Fibroblast of skin of right quadriceps (primary cell): Measurements from ENCODE around the gene SH3D21.
A peak's percentile ranks its signal among the peaks of the same experiment; 100 is the strongest.

Experiments used
- DNase-seq: peaks from one replicate; pipeline ENCODE4 v3.0.0-alpha.2; 2013

SH3D21 gene

DNA sequence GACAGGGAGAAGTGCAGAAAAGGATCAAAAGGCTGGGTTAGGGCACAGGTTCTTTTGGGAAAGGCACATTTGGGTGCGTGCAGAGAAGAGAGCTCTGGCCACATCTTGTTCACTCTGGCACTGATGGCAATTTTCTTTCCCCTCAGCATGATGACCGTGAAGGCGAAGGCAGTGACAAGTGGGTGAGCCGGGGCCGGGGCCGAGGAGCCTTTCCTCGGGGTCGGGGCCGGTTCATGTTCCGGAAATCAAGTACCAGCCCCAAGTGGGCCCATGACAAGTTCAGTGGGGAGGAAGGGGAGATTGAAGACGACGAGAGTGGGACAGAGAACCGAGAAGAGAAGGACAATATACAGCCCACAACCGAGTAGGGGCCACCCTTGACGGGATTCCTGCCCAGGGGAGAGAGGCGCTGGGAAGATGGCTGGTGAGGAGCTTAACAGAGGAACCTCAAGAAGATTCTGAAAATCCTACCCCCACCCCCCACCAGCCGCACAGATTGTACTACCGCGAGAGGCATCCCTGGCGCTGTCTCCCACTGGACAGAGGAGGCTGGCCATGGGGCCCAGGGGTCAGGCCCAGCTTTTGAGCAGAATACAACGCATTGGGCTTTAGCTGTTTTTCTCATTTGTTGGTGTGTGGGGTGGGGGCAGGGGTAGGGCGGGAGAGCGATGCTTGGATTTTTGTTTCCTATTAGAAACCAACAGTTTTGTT is 2.4 kb upstream of the SH3D21 start:
- no peak for DNase-seq

GRCh38 chr1:36304521-36304920 is 1.6 kb upstream of the SH3D21 start:
- no peak for DNase-seq

- no peak for DNase-seq
Observed at GRCh38 chr1:36304970-36305914, 926 bp upstream of the SH3D21 start.

- DNase-seq = no peak
Observed at GRCh38 chr1:36305915-36306209, 306 bp upstream of the SH3D21 start.

GRCh38 chr1:36306902-36307456 is 811 bp downstream of the SH3D21 start:
- peak; percentile 91 for DNase-seq

DNA sequence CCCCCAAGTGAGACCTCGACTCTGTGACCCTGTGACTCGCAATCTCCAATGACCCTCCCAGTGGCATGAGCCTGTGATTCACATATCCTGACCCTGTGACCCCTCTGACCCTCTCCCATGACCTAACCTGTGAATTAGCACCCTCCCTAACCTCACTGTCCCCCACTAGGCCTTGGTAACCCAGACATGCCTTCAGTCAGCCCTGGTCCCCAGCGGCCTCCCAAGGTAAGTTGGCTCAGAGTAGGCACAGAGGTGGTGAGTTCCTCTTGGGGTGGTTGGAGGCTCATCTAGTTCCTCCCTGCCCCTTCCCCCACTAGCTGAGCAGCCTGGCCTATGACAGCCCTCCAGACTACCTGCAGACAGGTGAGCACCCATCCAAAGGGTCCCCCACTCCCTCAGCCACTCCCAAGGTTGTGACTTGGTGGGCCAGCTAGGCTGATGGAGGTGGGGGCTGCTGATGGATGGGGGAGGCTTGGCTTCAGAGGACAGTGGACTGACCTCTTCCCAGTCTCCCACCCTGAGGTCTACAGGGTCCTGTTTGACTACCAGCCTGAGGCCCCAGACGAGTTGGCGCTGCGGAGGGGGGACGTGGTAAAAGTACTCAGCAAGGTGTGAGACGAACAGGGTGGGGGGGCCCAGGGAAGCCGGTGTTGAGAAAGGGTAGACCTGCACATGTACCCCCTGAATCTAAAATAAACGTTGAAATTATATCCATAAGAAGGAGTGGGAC is 1.6 kb downstream of the SH3D21 start:
- DNase-seq = no peak

DNA sequence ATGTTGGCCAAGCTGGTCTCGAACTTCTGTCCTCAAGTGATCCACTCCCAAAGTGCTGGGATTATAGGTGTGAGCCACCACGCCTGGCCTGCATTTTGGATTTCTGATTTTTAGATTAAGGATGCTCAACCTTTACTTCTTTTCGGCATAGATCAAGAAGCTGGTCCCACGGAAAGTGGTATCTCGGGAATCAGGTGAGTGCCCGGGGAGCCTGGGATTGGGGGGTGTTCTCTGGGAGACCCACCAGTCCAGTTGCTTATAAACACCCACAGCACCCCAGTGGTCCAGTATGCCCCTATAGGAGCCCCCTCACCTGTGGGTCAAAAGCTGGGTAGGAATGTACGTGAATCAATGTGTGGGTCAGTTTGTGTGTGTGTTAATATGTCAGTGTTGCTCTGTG is 3.2 kb downstream of the SH3D21 start:
- no peak for DNase-seq

DNA sequence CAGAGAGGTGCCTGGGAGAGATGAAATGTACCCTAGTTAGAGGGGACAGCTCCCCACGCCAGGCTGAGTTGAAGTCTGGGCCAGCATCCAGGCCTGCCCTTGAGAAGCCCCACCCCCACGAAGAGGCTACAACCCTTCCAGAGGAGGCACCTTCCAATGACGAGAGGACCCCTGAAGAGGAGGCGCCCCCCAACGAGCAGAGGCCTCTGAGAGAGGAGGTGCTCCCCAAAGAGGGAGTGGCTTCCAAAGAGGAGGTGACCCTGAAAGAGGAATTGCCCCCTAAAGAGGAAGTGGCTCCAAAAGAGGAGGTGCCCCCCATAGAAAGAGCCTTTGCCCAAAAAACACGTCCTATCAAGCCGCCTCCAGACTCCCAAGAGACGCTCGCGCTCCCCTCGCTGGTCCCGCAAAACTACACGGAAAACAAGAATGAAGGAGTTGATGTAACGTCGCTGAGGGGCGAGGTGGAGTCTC is 14.2 kb downstream of the SH3D21 start:
- no peak for DNase-seq

DNA sequence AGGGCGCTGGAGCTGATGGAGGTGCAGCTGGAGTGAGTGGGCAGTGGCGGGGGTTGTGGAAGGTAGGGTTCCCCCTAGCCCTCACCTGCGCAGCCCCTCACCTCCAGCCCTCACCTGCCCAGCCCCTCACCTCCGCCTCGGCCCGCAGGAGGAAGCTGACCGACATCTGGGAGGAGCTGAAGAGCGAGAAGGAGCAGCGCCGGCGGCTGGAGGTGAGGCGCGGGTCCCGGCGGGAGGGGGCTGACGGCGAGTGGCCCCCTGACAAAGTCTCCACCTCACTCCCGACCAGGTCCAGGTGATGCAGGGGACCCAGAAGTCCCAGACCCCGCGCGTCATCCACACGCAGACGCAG is 14.6 kb downstream of the SH3D21 start:
- DNase-seq = no peak

GRCh38 chr1:36321119-36321951 is 15.2 kb downstream of the SH3D21 start:
- peak; percentile 96 for DNase-seq

- no peak for DNase-seq
Observed at GRCh38 chr1:36322041-36322785, 16.0 kb downstream of the SH3D21 start.

DNA sequence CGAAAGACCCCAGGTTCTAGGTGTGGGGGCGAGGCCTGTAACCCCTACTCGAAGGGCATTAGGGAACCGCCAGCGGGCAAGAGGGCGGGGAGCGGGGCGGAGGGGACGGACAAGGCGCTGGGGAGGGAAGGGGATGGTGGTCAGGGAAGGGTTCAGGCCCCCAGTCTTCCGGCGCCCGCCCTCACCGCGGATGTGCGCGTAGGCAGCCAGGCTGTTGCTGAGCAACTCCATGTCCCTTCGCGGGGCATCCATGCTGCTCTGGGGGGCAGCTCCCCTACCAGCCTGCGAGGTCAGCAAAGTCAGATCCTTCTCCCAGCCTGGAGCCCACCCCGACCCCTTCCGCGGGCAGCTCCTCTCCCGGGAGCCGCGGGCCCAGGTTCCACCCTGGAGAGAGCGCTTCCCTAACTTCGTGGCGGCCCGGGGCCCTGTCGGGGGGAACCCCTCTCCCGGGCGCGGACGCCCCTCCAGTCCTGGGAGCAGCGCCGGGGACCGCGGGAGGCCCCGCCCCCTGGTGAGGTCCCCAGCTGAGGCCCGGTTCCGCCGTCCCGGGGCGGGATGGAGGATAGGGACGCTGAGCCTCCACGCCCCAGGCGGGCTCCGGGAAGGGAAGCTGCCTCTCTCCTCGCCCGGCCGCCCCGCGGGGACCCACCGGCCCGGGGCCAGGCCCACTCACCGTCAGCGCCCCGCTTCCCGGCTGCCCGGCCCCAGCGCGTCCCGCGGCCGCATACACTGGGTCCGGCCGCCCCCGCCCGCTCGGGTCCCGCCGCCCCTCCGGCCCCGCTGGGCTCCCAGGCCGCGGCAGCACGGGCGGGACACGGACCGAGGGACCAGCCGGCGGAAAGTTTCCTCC is 16.8 kb downstream of the SH3D21 start:
- DNase-seq = peak; percentile 43

DNA sequence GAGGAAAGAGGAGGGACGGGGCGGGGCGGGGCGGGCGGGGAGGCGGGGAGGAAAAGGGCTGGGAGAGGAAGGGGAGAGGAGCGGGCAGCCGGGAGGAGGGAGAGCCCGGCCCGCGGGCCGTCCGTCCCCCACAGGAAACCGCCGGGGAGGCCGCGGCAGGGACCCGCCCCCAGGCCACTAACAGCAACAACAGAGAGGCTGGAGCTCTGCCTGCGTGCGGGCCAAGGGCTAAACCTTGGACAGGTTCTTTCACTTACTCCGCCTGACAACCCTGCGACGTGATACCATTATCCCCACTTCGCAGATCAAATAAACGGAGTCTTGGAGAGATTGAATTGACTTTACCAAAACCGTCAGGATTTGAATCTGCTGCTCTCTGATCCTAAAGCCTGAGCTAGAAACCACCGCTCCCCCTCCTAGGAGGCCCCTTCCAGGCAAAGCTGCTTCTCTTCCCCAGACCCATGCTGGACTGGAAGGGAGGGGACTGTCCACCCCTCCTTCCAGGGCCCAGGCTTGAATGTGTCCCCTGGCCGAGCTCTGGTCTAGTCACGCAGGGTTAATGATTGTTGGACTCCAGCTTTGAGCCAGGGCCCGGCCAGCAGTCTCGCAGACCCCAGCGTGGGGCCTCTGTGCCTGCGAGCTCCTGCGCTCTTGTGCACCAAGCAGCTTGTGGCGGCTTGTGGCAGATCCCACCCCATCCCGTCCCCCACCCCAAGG is 17.6 kb downstream of the SH3D21 start, which contains the start of gene EVA1B:
EVA1B (minus strand) TSS at position 10 of the 717 bp plus-strand sequence. CDS start 608 bp downstream, outside the sequence.
- peak; percentile 85 for DNase-seq

- DNase-seq = no peak
Observed at GRCh38 chr1:36324353-36324703, 18.2 kb downstream of the SH3D21 start.

DNA sequence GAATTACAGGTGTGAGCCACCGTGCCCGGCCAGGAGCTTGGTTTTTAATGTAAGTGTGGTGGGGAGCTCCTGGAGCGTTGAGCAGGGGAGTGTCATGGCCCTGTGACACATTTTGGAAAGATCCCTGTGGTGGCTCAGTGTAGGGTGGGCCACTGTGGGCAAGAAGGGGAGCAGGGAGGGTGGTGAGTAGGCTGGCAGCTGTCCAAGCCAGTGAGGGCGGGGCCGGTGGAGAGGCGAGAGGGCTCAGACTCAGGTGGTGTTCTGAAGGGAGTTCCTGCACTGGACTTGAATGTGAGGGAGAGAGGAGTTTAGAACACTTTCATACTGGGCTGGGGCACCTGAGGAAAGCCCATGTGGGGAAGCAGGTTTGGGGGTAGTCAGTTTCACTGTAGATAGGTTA is 20.3 kb downstream of the SH3D21 start:
- no peak for DNase-seq

DNA sequence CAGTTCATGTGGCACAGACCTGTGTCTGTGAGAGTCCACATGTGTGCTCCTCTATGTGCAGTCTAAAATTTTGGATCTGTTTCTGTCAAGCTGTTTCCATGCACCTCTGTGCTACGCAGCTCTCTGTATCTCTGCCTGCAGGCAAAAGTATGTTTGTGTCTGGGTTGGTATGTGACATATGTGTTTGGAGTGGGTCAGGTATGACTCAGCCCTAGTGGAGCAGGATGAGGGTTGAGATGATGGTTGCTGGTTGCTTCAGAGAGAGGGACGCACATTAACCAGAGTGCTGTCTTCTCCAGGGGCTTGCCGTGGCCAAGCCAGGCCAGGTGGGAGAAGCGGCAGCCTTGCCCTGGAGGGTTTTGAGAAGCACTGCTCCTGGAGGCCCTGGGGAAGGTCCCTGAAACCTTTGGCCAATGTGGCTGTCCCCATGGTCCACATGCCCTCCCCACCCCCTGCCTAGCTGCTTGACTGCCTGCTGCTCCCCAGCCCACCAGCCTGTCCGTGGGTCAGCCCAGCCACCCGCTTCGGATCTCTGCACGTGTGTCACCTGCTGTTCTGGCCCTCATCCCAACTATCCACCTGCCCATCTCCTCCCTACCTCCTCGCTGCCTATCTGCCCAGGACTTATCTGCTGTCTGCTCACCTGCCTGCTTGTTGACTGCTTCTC is 21.4 kb downstream of the SH3D21 start:
- peak; percentile 72 for DNase-seq

- DNase-seq = no peak
Observed at GRCh38 chr1:36328088-36328480, 21.9 kb downstream of the SH3D21 start.

DNA sequence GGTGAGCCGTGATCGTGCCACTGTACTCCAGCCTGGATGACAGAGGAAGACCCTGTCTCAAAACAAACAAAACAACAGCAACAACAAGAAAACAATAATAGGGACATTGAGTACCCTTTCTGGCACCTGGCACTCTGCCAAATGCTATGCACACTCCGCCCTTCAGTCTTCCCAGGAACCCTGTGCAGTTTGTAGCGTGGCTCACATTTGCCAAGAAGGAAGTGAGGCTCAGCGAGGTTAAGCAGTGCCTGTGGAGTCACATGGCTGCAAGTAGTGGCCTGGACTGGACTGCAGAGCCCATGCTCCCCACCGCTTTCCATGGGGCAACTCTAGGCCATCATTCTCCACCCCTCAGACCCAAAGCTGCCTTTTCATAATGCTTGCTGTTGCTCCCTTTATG is 22.5 kb downstream of the SH3D21 start:
- no peak for DNase-seq

- DNase-seq = no peak
Observed at GRCh38 chr1:36329817-36330216, 23.6 kb downstream of the SH3D21 start.
